Bronchial epithelial cell (primary cell): Measurements from ENCODE around the gene PLA2G3. TPM values are rescaled to one million over a fixed set of nuclear protein-coding genes. Genes with fewer than 3 reads are reported as not detected.

ENCODE experiments used
- DNase-seq: peaks from one replicate; pipeline ENCODE4 v3.0.0-alpha.2; 2010; ENCODE audit warnings: low read depth
- FAIRE-seq: peaks from 2 replicates; lab custom pipeline; 2011; peaks lifted over from hg19 to GRCh38; lab: Jason Lieb, UNC
- H3K27me3 ChIP-seq: 2 replicates; pipeline ENCODE4 v1.5.1; 2011; ENCODE audit warnings: low read length; ENCODE audit not compliant: control insufficient read depth, insufficient read depth
- H3K36me3 ChIP-seq: 2 replicates; pipeline ENCODE4 v1.5.1; 2011; ENCODE audit warnings: low read length; ENCODE audit not compliant: control insufficient read depth, insufficient read depth
- H3K4me3 ChIP-seq: 2 replicates; pipeline ENCODE4 v1.5.1; 2011; ENCODE audit warnings: mild to moderate bottlenecking, low read depth, low read length, control low read depth
- CTCF ChIP-seq: IDR thresholded peaks from 2 replicates; pipeline ENCODE4 v1.5.1; 2011; ENCODE audit warnings: mild to moderate bottlenecking, moderate library complexity, low read length, control low read depth, inconsistent platforms; ENCODE audit not compliant: insufficient read depth, severe bottlenecking
- total RNA-seq: library from RNA; depleted of rRNA; stranded (reverse); fragments of >200 nt; gene quantifications from 2 replicates; pipeline ENCODE4 v1.2.1, GENCODE V29; 2014

Gene PLA2G3
- total RNA-seq, 1 donor from 2014 or later, result under 0.01 TPM

- FAIRE-seq (no peak), DNase-seq (no peak)
- no peak for TF ChIP-seq CTCF
- Histone ChIP-seq H3K36me3 (peaks cover 5% of the 10 kb centered on the region), H3K4me3 (no peak overlapping the region), H3K27me3 (no peaks in the 10 kb centered on the region)
These were observed 21.9 kb upstream of the PLA2G3 start for GRCh38 chr22:31162015-31162765.

GRCh38 chr22:31161386-31161785 lies 21.1 kb upstream of the PLA2G3 start:
- TF ChIP-seq CTCF, result no peak
- Histone ChIP-seq H3K36me3 (peaks cover 5% of the 10 kb centered on the region), H3K4me3 (peak overlapping the region; percentile 69), H3K27me3 (no peaks in the 10 kb centered on the region)
- no peak for DNase-seq
- FAIRE-seq, result no peak

GRCh38 chr22:31160328-31160978 lies 20.1 kb upstream of the PLA2G3 start:
- FAIRE-seq (no peak), DNase-seq (no peak)
- TF ChIP-seq CTCF, result no peak
- Histone ChIP-seq H3K36me3 (peaks cover 3% of the 10 kb centered on the region), H3K27me3 (no peaks in the 10 kb centered on the region), H3K4me3 (peak overlapping the region; percentile 69)

- Histone ChIP-seq H3K4me3 (no peak overlapping the region), H3K36me3 (no peaks in the 10 kb centered on the region), H3K27me3 (no peaks in the 10 kb centered on the region)
- DNase-seq, result no peak
- TF ChIP-seq CTCF, result no peak
- no peak for FAIRE-seq
These were observed 15.1 kb upstream of the PLA2G3 start for GRCh38 chr22:31155422-31155821.

GRCh38 chr22:31154975-31155374 lies 14.7 kb upstream of the PLA2G3 start:
- no peak for TF ChIP-seq CTCF
- no peak overlapping the region for H3K4me3 ChIP-seq
- DNase-seq (no peak), FAIRE-seq (no peak)
- H3K36me3 ChIP-seq, result no peaks in the 10 kb centered on the region
- no peaks in the 10 kb centered on the region for H3K27me3 ChIP-seq
